MM.1S (cell line): Measurements from ENCODE around the gene RNASE8.

Experiments
- DNase-seq: peaks from one replicate; pipeline ENCODE4 v3.0.0-alpha.2; 2015
- H2AFZ ChIP-seq: fragments of 300-600 bp; sonication (generic); 2 replicates; pipeline ENCODE4 v1.6.0; 2016; ENCODE audit warnings: antibody characterized with exemption, low read length
- H3F3A ChIP-seq: fragments of 300-600 bp; sonication (generic); 2 replicates; pipeline ENCODE4 v1.6.1; 2016; ENCODE audit warnings: mild to moderate bottlenecking, antibody characterized with exemption, low read length, moderate library complexity, mixed read lengths; ENCODE audit not compliant: insufficient read depth
- H3K27ac ChIP-seq: fragments of 300-600 bp; sonication (generic); 2 replicates; pipeline ENCODE4 v1.5.1; 2016; ENCODE audit warnings: mild to moderate bottlenecking, low read length
- H3K27me3 ChIP-seq: fragments of 300-600 bp; sonication (generic); replicated peaks from 2 replicates; pipeline ENCODE4 v1.6.0; 2016; ENCODE audit warnings: low read length; ENCODE audit not compliant: insufficient read depth
- H3K36me3 ChIP-seq: fragments of 300-600 bp; sonication (generic); replicated peaks from 2 replicates; pipeline ENCODE4 v1.6.1; 2016; ENCODE audit warnings: mild to moderate bottlenecking, low read length, mixed read lengths; ENCODE audit not compliant: insufficient read depth
- H3K4me1 ChIP-seq: fragments of 300-600 bp; sonication (generic); 2 replicates; pipeline ENCODE4 v1.6.1; 2016; ENCODE audit warnings: low read length, mixed read lengths
- H3K4me2 ChIP-seq: fragments of 300-600 bp; sonication (generic); 2 replicates; pipeline ENCODE4 v1.6.0; 2016; ENCODE audit warnings: low read depth, low read length
- H3K4me3 ChIP-seq: fragments of 300-600 bp; sonication (generic); 2 replicates; pipeline ENCODE4 v1.5.1; 2016; ENCODE audit warnings: low read length, mixed read lengths
- H3K79me2 ChIP-seq: fragments of 300-600 bp; sonication (generic); 2 replicates; pipeline ENCODE4 v1.6.1; 2016; ENCODE audit warnings: mixed run types, low read length, mixed read lengths
- H3K9ac ChIP-seq: fragments of 300-600 bp; sonication (generic); 2 replicates; pipeline ENCODE4 v1.6.1; 2016; ENCODE audit warnings: low read length, mixed read lengths
- H3K9me2 ChIP-seq: fragments of 300-600 bp; sonication (generic); replicated peaks from 2 replicates; pipeline ENCODE4 v1.6.1; 2016; ENCODE audit warnings: mild to moderate bottlenecking, low read length, mixed read lengths; ENCODE audit not compliant: insufficient read depth
- H3K9me3 ChIP-seq: fragments of 300-600 bp; sonication (generic); replicated peaks from 2 replicates; pipeline ENCODE4 v1.6.1; 2016; ENCODE audit warnings: mild to moderate bottlenecking, low read length, mixed read lengths; ENCODE audit not compliant: insufficient read depth
- H4K20me1 ChIP-seq: fragments of 300-600 bp; sonication (generic); 2 replicates; pipeline ENCODE4 v1.6.1; 2016; ENCODE audit warnings: mild to moderate bottlenecking, low read length, moderate library complexity, mixed read lengths; ENCODE audit not compliant: insufficient read depth
- EZH2 ChIP-seq: fragments of 300-600 bp; sonication (generic); optimal IDR thresholded peaks from 2 replicates; pipeline ENCODE3; 2017; ENCODE audit warnings: low read depth, mild to moderate bottlenecking, antibody characterized with exemption, low read length, mixed read lengths
- EZH2phosphoT487 ChIP-seq: fragments of 300-600 bp; sonication (generic); IDR thresholded peaks from 2 replicates; pipeline ENCODE4 v1.6.1; 2018; ENCODE audit warnings: antibody characterized with exemption, low read length
- TF ChIP-seq, protein P1 (sequence below): fragments of 300-600 bp; sonication (generic); IDR thresholded peaks from 2 replicates; pipeline ENCODE4 v1.5.1; 2016; ENCODE audit warnings: antibody characterized with exemption, low read length, mixed read lengths

Gene RNASE8

DNA sequence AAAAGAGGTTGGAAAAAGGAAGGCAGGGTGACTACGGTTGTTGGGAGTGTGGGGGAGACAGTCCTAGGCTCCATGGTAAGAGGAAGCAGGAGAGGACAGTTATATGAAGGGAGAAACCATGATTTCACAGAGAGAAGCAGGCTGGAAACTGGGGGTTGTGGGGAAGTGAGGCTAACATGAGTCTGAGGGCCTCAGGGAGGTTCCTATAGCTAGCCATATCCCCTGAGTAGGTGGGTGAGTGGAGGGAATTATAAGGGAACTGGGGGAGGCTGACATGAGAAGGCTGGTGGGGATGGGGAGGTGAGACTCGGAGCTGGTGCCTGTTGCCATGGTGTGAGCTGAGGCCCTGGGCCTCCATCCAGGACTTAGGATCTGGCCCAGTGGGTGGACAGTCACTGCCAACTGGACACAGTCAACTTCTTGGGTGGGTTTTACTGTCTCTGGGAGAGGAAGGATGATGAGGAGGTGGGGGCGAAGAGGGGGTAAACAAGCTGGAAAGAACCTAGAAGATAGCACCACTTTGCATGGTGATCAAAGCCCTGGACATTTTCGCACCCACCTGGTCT, 24.4 kb upstream of the RNASE8 start:
- DNase-seq = no peak
- Histone ChIP-seq H3K79me2 (no peaks in the 10 kb centered on the region), H3K27me3 (no peaks in the 10 kb centered on the region), H3K9ac (no peak overlapping the region), H3K4me3 (no peak overlapping the region), H3K4me1 (no peaks in the 10 kb centered on the region), H3K36me3 (no peaks in the 10 kb centered on the region), H3K9me2 (no peaks in the 10 kb centered on the region), H3K27ac (no peak overlapping the region), H3K9me3 (no peaks in the 10 kb centered on the region), H3K4me2 (no peak overlapping the region), H4K20me1 (no peaks in the 10 kb centered on the region), H3F3A (no peaks in the 10 kb centered on the region), H2AFZ (no peak overlapping the region)
- TF ChIP-seq EZH2phosphoT487 (no peak), EZH2 (no peak)
- TF ChIP-seq, protein P1, sequence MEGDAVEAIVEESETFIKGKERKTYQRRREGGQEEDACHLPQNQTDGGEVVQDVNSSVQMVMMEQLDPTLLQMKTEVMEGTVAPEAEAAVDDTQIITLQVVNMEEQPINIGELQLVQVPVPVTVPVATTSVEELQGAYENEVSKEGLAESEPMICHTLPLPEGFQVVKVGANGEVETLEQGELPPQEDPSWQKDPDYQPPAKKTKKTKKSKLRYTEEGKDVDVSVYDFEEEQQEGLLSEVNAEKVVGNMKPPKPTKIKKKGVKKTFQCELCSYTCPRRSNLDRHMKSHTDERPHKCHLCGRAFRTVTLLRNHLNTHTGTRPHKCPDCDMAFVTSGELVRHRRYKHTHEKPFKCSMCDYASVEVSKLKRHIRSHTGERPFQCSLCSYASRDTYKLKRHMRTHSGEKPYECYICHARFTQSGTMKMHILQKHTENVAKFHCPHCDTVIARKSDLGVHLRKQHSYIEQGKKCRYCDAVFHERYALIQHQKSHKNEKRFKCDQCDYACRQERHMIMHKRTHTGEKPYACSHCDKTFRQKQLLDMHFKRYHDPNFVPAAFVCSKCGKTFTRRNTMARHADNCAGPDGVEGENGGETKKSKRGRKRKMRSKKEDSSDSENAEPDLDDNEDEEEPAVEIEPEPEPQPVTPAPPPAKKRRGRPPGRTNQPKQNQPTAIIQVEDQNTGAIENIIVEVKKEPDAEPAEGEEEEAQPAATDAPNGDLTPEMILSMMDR = no peak

DNA sequence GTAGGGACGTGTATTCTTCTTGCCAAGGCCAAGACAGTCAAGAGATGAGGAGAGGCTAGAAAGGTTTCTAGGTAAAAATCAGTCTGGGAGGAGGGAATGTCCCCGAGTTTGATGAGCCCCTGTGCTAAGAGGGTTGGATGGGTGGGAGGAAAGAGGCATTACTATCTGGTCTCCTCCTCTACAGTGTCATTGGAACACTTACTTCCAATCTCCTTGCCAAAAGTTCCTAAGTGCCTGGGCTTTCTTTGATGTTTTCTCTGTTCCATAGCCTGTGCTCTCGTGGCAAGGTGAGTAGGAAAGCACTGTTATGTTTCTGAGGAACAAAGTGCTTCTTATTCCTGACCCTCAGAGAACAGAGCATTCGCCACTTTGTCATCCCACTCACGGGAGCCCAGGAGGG, 22.9 kb upstream of the RNASE8 start, which contains the start of gene RNASE13:
RNASE13 (minus strand) TSS at position 101 of the 400 bp plus-strand sequence. CDS start 519 bp downstream, outside the sequence.
- Histone ChIP-seq H3K4me1 (no peaks in the 10 kb centered on the region), H3F3A (no peaks in the 10 kb centered on the region), H3K36me3 (no peaks in the 10 kb centered on the region), H3K79me2 (no peaks in the 10 kb centered on the region), H3K4me2 (no peak within 1 kb of the TSS), H3K27me3 (no peaks in the 10 kb centered on the region), H2AFZ (no peak within 1 kb of the TSS), H3K9ac (no peak within 1 kb of the TSS), H3K9me3 (no peaks in the 10 kb centered on the region), H3K4me3 (no peak within 1 kb of the TSS), H3K9me2 (no peaks in the 10 kb centered on the region), H4K20me1 (no peaks in the 10 kb centered on the region), H3K27ac (no peak within 1 kb of the TSS)
- TF ChIP-seq EZH2 (no peak), EZH2phosphoT487 (no peak)
- TF ChIP-seq, protein P1 = no peak
- DNase-seq = no peak

DNA sequence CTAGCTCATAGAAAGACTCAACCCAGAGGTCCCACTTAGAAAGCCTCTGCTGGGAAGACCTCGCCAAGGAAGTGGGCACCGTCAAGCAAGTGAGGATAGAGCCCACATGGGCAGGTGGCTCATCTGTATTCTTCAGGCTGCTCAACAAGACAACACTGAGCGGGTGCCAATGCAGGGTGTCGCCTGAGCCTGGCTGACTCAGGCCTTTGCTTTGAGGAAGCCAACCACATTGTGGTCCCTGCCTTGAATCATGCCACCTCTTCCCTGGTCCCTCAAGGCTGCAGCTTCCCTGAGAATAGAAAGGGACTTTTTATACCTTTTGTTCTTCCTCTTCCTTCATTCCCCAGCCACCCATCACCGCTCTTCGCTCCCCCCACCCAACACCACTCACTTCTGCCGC, 20.9 kb upstream of the RNASE8 start:
- TF ChIP-seq, protein P1 = no peak
- TF ChIP-seq EZH2phosphoT487 = no peak
- no peak for TF ChIP-seq EZH2

More for the DNA sequence above, 20.9 kb upstream of the RNASE8 start:
- Histone ChIP-seq H3K27ac (no peak overlapping the region), H3K9me3 (no peaks in the 10 kb centered on the region), H3F3A (no peaks in the 10 kb centered on the region), H3K4me3 (no peak overlapping the region), H3K9me2 (no peaks in the 10 kb centered on the region), H3K79me2 (no peaks in the 10 kb centered on the region), H3K27me3 (no peaks in the 10 kb centered on the region), H2AFZ (no peak overlapping the region), H3K9ac (no peak overlapping the region), H4K20me1 (no peaks in the 10 kb centered on the region), H3K4me2 (no peak overlapping the region), H3K4me1 (no peaks in the 10 kb centered on the region), H3K36me3 (no peaks in the 10 kb centered on the region)
- no peak for DNase-seq
